ENCODE measurements around the gene DYRK1B. TPM values are rescaled to one million over a fixed set of nuclear protein-coding genes. Genes with fewer than 3 reads are reported as not detected.
"Not testable (repeated sequence)": the region's sequence is repeated elsewhere in the genome, so short reads cannot be mapped to it uniquely, and the experiment has no call there.

DYRK1B gene
- total and polyA plus RNA-seq, 4 donors, result 12.6 to 38.4 (median 24.7) TPM

- H3K27ac ChIP-seq (ENCODE audit: low read depth, low read length); H3K4me1 ChIP-seq (ENCODE audit: control insufficient read depth, insufficient read depth, low read length); H3K27me3 ChIP-seq (ENCODE audit: control insufficient read depth, insufficient read depth, low read length); H3K9me3 ChIP-seq (ENCODE audit: control insufficient read depth, insufficient read depth, low read length); H3K36me3 ChIP-seq (ENCODE audit: control insufficient read depth, insufficient read depth, low read length); DNase-seq (ENCODE audit: low read depth in 4 of 6, low spot score in 6 of 6); H3K4me3 ChIP-seq (ENCODE audit: low read depth, low read length): not testable (repeated sequence)
- 84% methylated on average over 2 of the region's 7 CpGs for WGBS (ENCODE audit: insufficient coverage)
Observed at GRCh38 chr19:39808688-39809087, 25.3 kb downstream of the DYRK1B start.

GRCh38 chr19:39807846-39808364 lies 26.1 kb downstream of the DYRK1B start:
- no peaks in the 10 kb centered on the region for H3K4me1 ChIP-seq (ENCODE audit: control insufficient read depth, insufficient read depth, low read length)
- H3K9me3 ChIP-seq (ENCODE audit: control insufficient read depth, insufficient read depth, low read length), result no peaks in the 10 kb centered on the region
- no peaks in the 10 kb centered on the region for H3K27me3 ChIP-seq (ENCODE audit: control insufficient read depth, insufficient read depth, low read length)
- no peak overlapping the region for H3K27ac ChIP-seq (ENCODE audit: low read depth, low read length)
- peaks cover 5% of the 10 kb centered on the region for H3K36me3 ChIP-seq (ENCODE audit: control insufficient read depth, insufficient read depth, low read length)
- no CpG with 5 or more reads among the region's 5 CpGs for WGBS (ENCODE audit: insufficient coverage)
- no peak for DNase-seq (ENCODE audit: low read depth in 4 of 6, low spot score in 6 of 6)
- H3K4me3 ChIP-seq (ENCODE audit: low read depth, low read length), result no peak overlapping the region

GRCh38 chr19:39805104-39805503 lies 28.9 kb downstream of the DYRK1B start:
- 63% methylated on average over 5 of the region's 5 CpGs for WGBS (ENCODE audit: insufficient coverage)

GRCh38 chr19:39802958-39803357 lies 31.0 kb downstream of the DYRK1B start:
- Histone ChIP-seq H3K27ac (ENCODE audit: low read depth, low read length) (no peak overlapping the region), H3K27me3 (ENCODE audit: control insufficient read depth, insufficient read depth, low read length) (no peaks in the 10 kb centered on the region), H3K4me1 (ENCODE audit: control insufficient read depth, insufficient read depth, low read length) (no peaks in the 10 kb centered on the region), H3K9me3 (ENCODE audit: control insufficient read depth, insufficient read depth, low read length) (no peaks in the 10 kb centered on the region), H3K4me3 (ENCODE audit: low read depth, low read length) (no peak overlapping the region), H3K36me3 (ENCODE audit: control insufficient read depth, insufficient read depth, low read length) (no peaks in the 10 kb centered on the region)
- no CpG with 5 or more reads among the region's 4 CpGs for WGBS (ENCODE audit: insufficient coverage)
- DNase-seq (ENCODE audit: low read depth in 4 of 6, low spot score in 6 of 6), result no peak

More at GRCh38 chr19:39805104-39805503, 28.9 kb downstream of the DYRK1B start:
- no peak for DNase-seq (ENCODE audit: low read depth in 4 of 6, low spot score in 6 of 6)
- H3K9me3 ChIP-seq (ENCODE audit: control insufficient read depth, insufficient read depth, low read length), result no peaks in the 10 kb centered on the region
- no peak overlapping the region for H3K4me3 ChIP-seq (ENCODE audit: low read depth, low read length)
- no peaks in the 10 kb centered on the region for H3K36me3 ChIP-seq (ENCODE audit: control insufficient read depth, insufficient read depth, low read length)
- H3K4me1 ChIP-seq (ENCODE audit: control insufficient read depth, insufficient read depth, low read length), result no peaks in the 10 kb centered on the region
- H3K27me3 ChIP-seq (ENCODE audit: control insufficient read depth, insufficient read depth, low read length), result no peaks in the 10 kb centered on the region
- H3K27ac ChIP-seq (ENCODE audit: low read depth, low read length), result no peak overlapping the region

- H3K4me3 ChIP-seq (ENCODE audit: low read depth, low read length), result no peak overlapping the region
- no peaks in the 10 kb centered on the region for H3K9me3 ChIP-seq (ENCODE audit: control insufficient read depth, insufficient read depth, low read length)
- H3K27ac ChIP-seq (ENCODE audit: low read depth, low read length), result no peak overlapping the region
- H3K36me3 ChIP-seq (ENCODE audit: control insufficient read depth, insufficient read depth, low read length), result no peaks in the 10 kb centered on the region
- DNase-seq (ENCODE audit: low read depth in 4 of 6, low spot score in 6 of 6), result no peak
- no peaks in the 10 kb centered on the region for H3K4me1 ChIP-seq (ENCODE audit: control insufficient read depth, insufficient read depth, low read length)
- no CpG with 5 or more reads among the region's 2 CpGs for WGBS (ENCODE audit: insufficient coverage)
- peaks cover 2% of the 10 kb centered on the region for H3K27me3 ChIP-seq (ENCODE audit: control insufficient read depth, insufficient read depth, low read length)
Observed at GRCh38 chr19:39797083-39797482, 36.9 kb downstream of the DYRK1B start.

GRCh38 chr19:39796000-39796498 lies 37.9 kb downstream of the DYRK1B start:
- Histone ChIP-seq H3K9me3 (ENCODE audit: control insufficient read depth, insufficient read depth, low read length) (no peaks in the 10 kb centered on the region), H3K27me3 (ENCODE audit: control insufficient read depth, insufficient read depth, low read length) (peaks cover 2% of the 10 kb centered on the region), H3K4me3 (ENCODE audit: low read depth, low read length) (no peak overlapping the region), H3K36me3 (ENCODE audit: control insufficient read depth, insufficient read depth, low read length) (no peaks in the 10 kb centered on the region), H3K27ac (ENCODE audit: low read depth, low read length) (no peak overlapping the region), H3K4me1 (ENCODE audit: control insufficient read depth, insufficient read depth, low read length) (no peaks in the 10 kb centered on the region)
- no peak for DNase-seq (ENCODE audit: low read depth in 4 of 6, low spot score in 6 of 6)
- 44% methylated on average over 1 of the region's 2 CpGs for WGBS (ENCODE audit: insufficient coverage)

- no peak overlapping the region for H3K4me3 ChIP-seq (ENCODE audit: low read depth, low read length)
- no peaks in the 10 kb centered on the region for H3K4me1 ChIP-seq (ENCODE audit: control insufficient read depth, insufficient read depth, low read length)
- no peak for DNase-seq (ENCODE audit: low read depth in 4 of 6, low spot score in 6 of 6)
- no peak overlapping the region for H3K27ac ChIP-seq (ENCODE audit: low read depth, low read length)
- H3K9me3 ChIP-seq (ENCODE audit: control insufficient read depth, insufficient read depth, low read length), result no peaks in the 10 kb centered on the region
- WGBS (ENCODE audit: insufficient coverage), result 70% methylated on average over 1 of the region's 5 CpGs
- H3K36me3 ChIP-seq (ENCODE audit: control insufficient read depth, insufficient read depth, low read length), result no peaks in the 10 kb centered on the region
- peaks cover 2% of the 10 kb centered on the region for H3K27me3 ChIP-seq (ENCODE audit: control insufficient read depth, insufficient read depth, low read length)
Observed at GRCh38 chr19:39795001-39795400, 39.0 kb downstream of the DYRK1B start.

- no peaks in the 10 kb centered on the region for H3K4me1 ChIP-seq (ENCODE audit: control insufficient read depth, insufficient read depth, low read length)
- H3K27ac ChIP-seq (ENCODE audit: low read depth, low read length), result no peak overlapping the region
- peak overlapping the region; percentile 46 for H3K4me3 ChIP-seq (ENCODE audit: low read depth, low read length)
- no peaks in the 10 kb centered on the region for H3K36me3 ChIP-seq (ENCODE audit: control insufficient read depth, insufficient read depth, low read length)
- peaks cover 2% of the 10 kb centered on the region for H3K27me3 ChIP-seq (ENCODE audit: control insufficient read depth, insufficient read depth, low read length)
- WGBS (ENCODE audit: insufficient coverage), result 0% methylated on average over 13 of the region's 17 CpGs
- peak; percentile 32 to 86 (median 54) for DNase-seq (ENCODE audit: low read depth in 4 of 6, low spot score in 6 of 6)
- H3K9me3 ChIP-seq (ENCODE audit: control insufficient read depth, insufficient read depth, low read length), result no peaks in the 10 kb centered on the region
Observed at GRCh38 chr19:39792999-39793546, 40.9 kb downstream of the DYRK1B start.

- DNase-seq (ENCODE audit: low read depth in 4 of 6, low spot score in 6 of 6), result no peak
- no peaks in the 10 kb centered on the region for H3K4me1 ChIP-seq (ENCODE audit: control insufficient read depth, insufficient read depth, low read length)
- H3K36me3 ChIP-seq (ENCODE audit: control insufficient read depth, insufficient read depth, low read length), result no peaks in the 10 kb centered on the region
- no peak overlapping the region for H3K27ac ChIP-seq (ENCODE audit: low read depth, low read length)
- H3K4me3 ChIP-seq (ENCODE audit: low read depth, low read length), result no peak overlapping the region
- H3K27me3 ChIP-seq (ENCODE audit: control insufficient read depth, insufficient read depth, low read length), result no peaks in the 10 kb centered on the region
- H3K9me3 ChIP-seq (ENCODE audit: control insufficient read depth, insufficient read depth, low read length), result peaks cover 4% of the 10 kb centered on the region
Observed at GRCh38 chr19:39788244-39788643, 45.7 kb downstream of the DYRK1B start.

- 100% methylated on average over 1 of the region's 3 CpGs for WGBS (ENCODE audit: insufficient coverage)
- H3K9me3 ChIP-seq (ENCODE audit: control insufficient read depth, insufficient read depth, low read length), result no peaks in the 10 kb centered on the region
- no peaks in the 10 kb centered on the region for H3K36me3 ChIP-seq (ENCODE audit: control insufficient read depth, insufficient read depth, low read length)
- no peak overlapping the region for H3K4me3 ChIP-seq (ENCODE audit: low read depth, low read length)
- H3K27ac ChIP-seq (ENCODE audit: low read depth, low read length), result no peak overlapping the region
- DNase-seq (ENCODE audit: low read depth in 4 of 6, low spot score in 6 of 6), result no peak
- no peaks in the 10 kb centered on the region for H3K27me3 ChIP-seq (ENCODE audit: control insufficient read depth, insufficient read depth, low read length)
- H3K4me1 ChIP-seq (ENCODE audit: control insufficient read depth, insufficient read depth, low read length), result no peaks in the 10 kb centered on the region
Observed at GRCh38 chr19:39780894-39781293, 53.1 kb downstream of the DYRK1B start.

All from spinal cord (tissue), 10 donors.